HG02884 (cell line): ENCODE data around the gene ADGRD1.
"Not testable (repeated sequence)": the region's sequence is repeated elsewhere in the genome, so short reads cannot be mapped to it uniquely, and the experiment has no call there.

Experiments
- ATAC-seq: cut with Tn5 transposase; IDR thresholded peaks from one replicate; pipeline ENCODE4 v1.9.1; 2021; ENCODE audit warnings: mild to moderate bottlenecking, moderate library complexity; ENCODE audit not compliant: unreplicated experiment

Gene ADGRD1

GRCh38 chr12:130983328-130984017 is 29.8 kb downstream of the ADGRD1 start:
- ATAC-seq: no peak

GRCh38 chr12:130984183-130985058 is 30.7 kb downstream of the ADGRD1 start:
- no peak for ATAC-seq

- ATAC-seq: no peak
Measured at GRCh38 chr12:130987151-130987931, 33.6 kb downstream of the ADGRD1 start.

DNA sequence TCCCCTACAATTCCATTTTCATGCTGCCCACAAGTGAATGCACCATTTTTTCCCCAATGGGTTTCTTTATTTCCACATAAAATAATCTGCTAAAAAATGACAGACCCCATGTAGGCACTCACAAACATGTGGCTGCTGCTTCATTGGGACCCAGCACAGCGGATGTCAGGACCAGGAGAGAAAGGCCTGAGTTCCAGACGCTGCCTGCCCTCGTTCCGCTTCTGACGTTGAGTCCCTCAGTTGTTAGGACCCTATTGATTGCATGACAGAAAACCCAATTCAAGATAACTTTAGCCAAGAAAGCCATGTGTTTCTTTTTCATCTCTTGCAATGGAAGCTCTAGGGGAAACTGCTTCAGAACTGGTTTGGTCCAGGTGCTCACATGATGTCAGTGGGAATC is 34.6 kb downstream of the ADGRD1 start:
- no peak for ATAC-seq

DNA sequence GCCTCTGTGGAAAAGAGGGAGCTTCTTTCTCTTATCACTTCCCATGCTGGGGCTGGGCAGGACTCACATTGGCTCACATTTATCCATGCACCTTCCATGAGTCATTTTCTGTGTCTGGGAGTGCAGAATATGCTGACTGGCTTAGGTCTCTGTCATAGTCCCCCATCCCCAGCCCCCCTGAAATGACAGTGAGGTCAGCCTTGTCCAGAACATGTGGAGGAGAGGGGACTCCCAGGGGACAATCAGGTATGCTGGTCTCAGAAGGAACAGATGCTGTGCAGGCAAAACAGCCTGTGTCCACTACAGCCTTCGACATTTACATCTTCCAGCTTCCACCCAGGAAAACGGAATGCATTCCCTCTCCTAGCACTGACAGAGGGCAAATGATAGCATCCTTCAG is 35.0 kb downstream of the ADGRD1 start:
- ATAC-seq: no peak

GRCh38 chr12:130989391-130989790 is 35.7 kb downstream of the ADGRD1 start:
- no peak for ATAC-seq

GRCh38 chr12:130990034-130990433 is 36.3 kb downstream of the ADGRD1 start:
- ATAC-seq: no peak

- ATAC-seq: no peak
Measured at GRCh38 chr12:130992448-130992847, 38.7 kb downstream of the ADGRD1 start.

DNA sequence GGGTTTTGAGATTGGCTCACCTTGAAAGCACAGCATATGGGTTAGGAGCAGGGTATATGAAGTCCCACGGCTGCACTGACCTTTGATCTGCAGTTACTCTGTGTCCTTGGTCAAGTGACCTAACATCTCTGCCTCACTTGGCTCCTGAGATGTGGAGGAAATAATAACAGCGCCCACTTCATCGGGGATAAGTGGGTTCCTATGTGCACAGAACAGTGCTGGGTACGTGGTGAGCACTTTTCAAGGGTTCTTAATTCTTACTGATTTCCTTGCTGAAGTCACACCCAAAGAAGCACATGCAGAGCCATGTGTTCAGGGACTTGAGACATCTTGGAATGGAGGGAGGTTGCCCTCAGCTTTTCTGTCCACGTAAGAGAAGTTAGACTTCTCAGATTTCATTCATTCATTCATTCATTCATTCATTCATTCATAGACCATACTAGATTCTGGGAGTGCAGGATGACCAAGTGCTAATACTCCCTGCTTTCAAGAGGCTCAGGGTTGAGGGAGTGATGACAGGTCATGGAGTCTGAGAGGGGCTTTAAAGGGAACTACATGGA is 39.4 kb downstream of the ADGRD1 start:
- no peak for ATAC-seq

DNA sequence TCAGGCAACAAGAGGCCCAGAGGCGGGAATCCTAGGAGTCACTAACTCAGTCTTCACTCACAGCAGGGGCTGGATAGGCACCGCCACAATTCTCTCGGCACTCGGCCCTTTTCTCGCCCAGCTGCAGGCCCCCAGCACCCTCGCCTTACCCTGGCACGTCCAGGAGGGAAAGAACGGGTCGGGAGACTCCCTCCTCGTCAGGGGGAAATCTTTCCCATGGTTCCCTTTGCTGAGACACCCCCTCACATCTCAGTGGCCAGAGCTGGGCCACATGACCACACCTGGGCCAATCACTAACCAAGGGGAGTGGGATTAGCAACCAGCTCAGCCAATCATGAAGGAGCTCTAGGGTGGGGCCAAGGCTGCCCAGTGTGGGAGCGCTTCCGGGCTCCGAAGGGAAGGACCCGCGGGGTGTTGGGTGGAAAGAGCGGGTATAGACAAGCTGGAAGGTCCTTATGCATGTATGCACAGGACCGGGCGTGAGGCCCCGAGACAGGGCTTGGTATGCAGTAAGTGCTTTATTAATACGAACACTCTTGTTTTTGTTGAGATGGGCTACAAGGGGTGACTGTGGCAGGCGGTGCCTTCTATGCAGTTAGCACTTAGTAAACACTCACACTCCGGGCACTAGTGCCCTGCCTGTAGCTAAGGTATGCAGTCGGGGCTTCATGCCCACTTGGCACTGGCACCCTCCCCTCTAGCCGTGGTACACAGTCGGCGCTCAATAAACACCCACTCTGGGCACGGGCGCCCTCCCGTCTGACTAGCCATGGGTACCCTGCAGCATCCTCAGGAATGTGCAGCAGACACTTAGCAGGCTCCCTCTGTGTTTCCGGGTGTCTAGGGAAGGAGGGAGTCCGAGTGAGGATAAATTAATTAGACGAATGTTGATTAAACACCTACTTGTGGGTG is 40.3 kb downstream of the ADGRD1 start:
- no peak for ATAC-seq

- no peak for ATAC-seq
Measured at GRCh38 chr12:130994821-130995375, 41.2 kb downstream of the ADGRD1 start.

DNA sequence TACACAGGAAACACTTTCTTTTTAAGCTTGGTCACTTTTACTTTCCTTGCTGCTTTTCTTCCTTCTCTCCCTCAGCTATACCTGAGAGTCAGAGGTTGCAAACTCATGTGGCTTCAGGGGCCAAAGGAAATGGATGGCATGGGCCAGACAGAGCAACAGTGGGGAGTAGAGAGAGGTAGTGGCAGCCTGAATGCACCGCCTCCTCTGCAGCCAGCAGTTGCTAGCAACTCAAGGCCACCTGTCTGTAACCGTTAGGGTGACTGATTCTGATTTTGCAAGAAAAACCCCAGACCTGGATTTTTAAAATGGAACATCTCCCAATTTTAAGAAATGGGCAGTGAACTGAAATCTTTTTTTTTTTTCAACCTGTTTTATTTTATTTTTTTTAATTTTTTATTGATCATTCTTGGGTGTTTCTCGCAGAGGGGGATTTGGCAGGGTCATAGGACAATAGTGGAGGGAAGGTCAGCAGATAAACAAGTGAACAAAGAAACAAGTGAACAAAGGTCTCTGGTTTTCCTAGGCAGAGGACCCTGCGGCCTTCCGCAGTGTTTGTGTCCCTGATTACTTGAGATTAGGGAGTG is 41.8 kb downstream of the ADGRD1 start:
- not testable (repeated sequence) for ATAC-seq

DNA sequence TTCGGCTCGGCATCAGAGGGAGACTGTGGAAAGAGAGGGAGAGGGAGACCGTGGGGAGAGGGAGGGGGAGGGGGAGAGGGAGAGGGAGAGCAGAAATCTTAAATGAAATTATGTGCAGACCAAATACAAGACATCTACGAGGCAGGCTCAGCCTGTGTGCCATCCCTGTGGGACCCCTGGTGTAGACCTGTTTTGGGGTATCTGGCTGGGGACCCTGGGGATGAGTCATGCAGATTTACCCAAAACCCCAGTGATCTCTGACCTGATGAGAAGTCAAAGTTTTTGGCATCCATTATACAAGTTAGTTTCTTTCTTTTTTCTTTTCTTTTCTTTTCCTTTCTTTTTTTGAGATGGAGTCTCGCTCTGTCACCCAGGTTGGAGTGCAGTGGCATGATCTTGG is 44.4 kb downstream of the ADGRD1 start:
- no peak for ATAC-seq

DNA sequence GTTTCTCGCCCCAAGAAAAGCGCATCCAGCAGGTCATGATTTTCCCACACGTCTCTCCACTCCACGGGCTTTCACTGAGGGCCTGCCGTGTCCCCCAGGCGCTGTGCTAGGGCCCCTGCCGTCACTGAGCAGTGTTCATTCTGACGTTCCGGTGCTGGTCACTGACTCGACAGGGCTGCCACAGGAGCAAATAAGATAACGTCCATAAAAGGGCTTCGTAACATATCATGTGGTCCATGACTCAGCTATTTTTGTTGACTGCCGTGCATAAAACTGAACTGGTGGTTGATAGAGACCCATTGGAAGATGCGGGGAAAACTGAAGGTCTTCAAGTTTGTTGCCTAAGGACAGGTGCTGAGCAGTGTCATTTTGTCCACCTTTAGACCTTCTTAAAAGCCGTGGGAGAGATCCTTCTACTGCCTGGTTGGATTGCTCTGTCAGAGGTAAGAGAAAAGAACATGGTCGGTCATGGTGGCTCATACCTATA is 46.3 kb downstream of the ADGRD1 start:
- ATAC-seq: no peak

DNA sequence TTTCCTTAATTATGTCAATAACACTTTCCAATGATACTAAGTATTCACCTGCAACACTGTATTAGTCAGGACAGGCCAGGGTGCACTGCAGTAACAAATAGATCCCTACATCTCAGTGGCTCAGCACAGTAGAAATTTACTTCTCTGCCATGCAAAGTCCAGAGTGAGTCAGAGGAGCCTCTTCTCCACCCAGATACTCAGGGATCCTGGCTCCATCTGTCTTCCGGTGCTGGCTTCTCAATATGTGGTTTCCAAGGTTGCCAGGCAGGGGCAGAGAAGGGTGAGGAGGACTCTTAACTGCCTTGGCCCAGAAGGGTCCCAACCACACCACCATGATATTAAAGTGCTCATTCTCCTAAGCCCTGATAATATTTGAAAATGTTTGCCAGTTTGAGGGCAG is 47.8 kb downstream of the ADGRD1 start:
- ATAC-seq: no peak

GRCh38 chr12:131002216-131002631 is 48.5 kb downstream of the ADGRD1 start:
- peak; percentile 90 for ATAC-seq

GRCh38 chr12:131003036-131003715 is 49.5 kb downstream of the ADGRD1 start:
- ATAC-seq: no peak

GRCh38 chr12:131003716-131004045 is 50.0 kb downstream of the ADGRD1 start:
- ATAC-seq: no peak

- ATAC-seq: no peak
Measured at GRCh38 chr12:131004166-131004565, 50.5 kb downstream of the ADGRD1 start.
